AG04450 (cell line): ENCODE results near the gene HIPK2. TPM values are rescaled to one million over a fixed set of nuclear protein-coding genes. Genes with fewer than 3 reads are reported as not detected.

Source experiments
- CTCF ChIA-PET: fragments of 300-600, 350-600 bp; formaldehyde crosslinking; extraction: SDS; loops from one replicate; lab custom pipeline; 2022; ENCODE audit warnings: antibody characterized with exemption, inconsistent platforms; lab: Charles Lee
- POLR2A ChIA-PET: fragments of 350-600 bp; formaldehyde crosslinking; extraction: SDS; loops from one replicate; lab custom pipeline; 2021; ENCODE audit warnings: antibody characterized with exemption, inconsistent platforms; lab: Yijun Ruan, JAX
- DNase-seq: peaks from one replicate; pipeline ENCODE4 v3.0.0-alpha.2; 2011; ENCODE audit warnings: low read depth, low spot score
- H3K27ac ChIP-seq: one replicate; pipeline ENCODE4 v1.5.1; 2012; ENCODE audit warnings: low read depth, low read length, control low read depth
- H3K27me3 ChIP-seq: one replicate; pipeline ENCODE4 v1.6.0; 2012; ENCODE audit warnings: low read length; ENCODE audit not compliant: control insufficient read depth, insufficient read depth
- H3K4me3 ChIP-seq: 2 replicates; pipeline ENCODE4 v1.5.1; 2011; ENCODE audit warnings: mild to moderate bottlenecking, low read depth, low read length, control low read depth
- H3K9me3 ChIP-seq: 2 replicates; pipeline ENCODE4 v1.5.1; 2012; ENCODE audit warnings: low read length; ENCODE audit not compliant: control insufficient read depth, insufficient read depth
- CTCF ChIP-seq: IDR thresholded peaks from 2 replicates; pipeline ENCODE4 v1.5.1; 2011; ENCODE audit warnings: low read depth, low read length, control low read depth, inconsistent platforms
- polyA plus RNA-seq: library from polyadenylated mRNA; depleted of rRNA; stranded (reverse); fragments of >200 nt; gene quantifications from 2 replicates; pipeline ENCODE4 v1.2.3, GENCODE V29; 2011

HIPK2 gene
- polyA plus RNA-seq, 1 experiment = 61.4 TPM

GRCh38 chr7:139658908-139659675, 118.7 kb downstream of the HIPK2 start:
- H3K4me3 ChIP-seq = no peak overlapping the region
- no peak for DNase-seq
- H3K9me3 ChIP-seq = no peaks in the 10 kb centered on the region
- no peaks in the 10 kb centered on the region for H3K27me3 ChIP-seq
- POLR2A ChIA-PET = no interaction called here
- CTCF ChIA-PET = interaction anchor here (0.8 kb wide), 1 partner anchor 14 kb away, joined by 5 read pairs; no protein-coding TSS in a partner anchor
- H3K27ac ChIP-seq = no peak overlapping the region
- TF ChIP-seq CTCF = no peak

- H3K27ac ChIP-seq = no peak overlapping the region
- H3K27me3 ChIP-seq = no peaks in the 10 kb centered on the region
- H3K4me3 ChIP-seq = no peak overlapping the region
- TF ChIP-seq CTCF = no peak
- H3K9me3 ChIP-seq = no peaks in the 10 kb centered on the region
- POLR2A ChIA-PET = no interaction called here
- DNase-seq = no peak
- CTCF ChIA-PET = no interaction called here
Observed at GRCh38 chr7:139658296-139658695, 119.5 kb downstream of the HIPK2 start.

- Histone ChIP-seq H3K9me3 (no peaks in the 10 kb centered on the region), H3K4me3 (no peak overlapping the region), H3K27ac (no peak overlapping the region), H3K27me3 (no peaks in the 10 kb centered on the region)
- CTCF ChIA-PET = interaction anchor here (1.1 kb wide), 1 partner anchor 12 kb away, joined by 5 read pairs; no protein-coding TSS in a partner anchor
- DNase-seq = no peak
- no peak for TF ChIP-seq CTCF
- POLR2A ChIA-PET = no interaction called here
Observed at GRCh38 chr7:139657725-139658124, 120.1 kb downstream of the HIPK2 start.

GRCh38 chr7:139656387-139656786, 121.4 kb downstream of the HIPK2 start:
- ChIA-PET CTCF (interaction anchor here (1.1 to 2.9 kb wide), 2 partner anchors 11 kb away, joined by 5 to 20 read pairs; no protein-coding TSS in a partner anchor), POLR2A (no interaction called here)
- no peak overlapping the region for H3K4me3 ChIP-seq
- no peaks in the 10 kb centered on the region for H3K27me3 ChIP-seq
- H3K27ac ChIP-seq = no peak overlapping the region
- DNase-seq = no peak
- TF ChIP-seq CTCF = no peak
- H3K9me3 ChIP-seq = no peaks in the 10 kb centered on the region

GRCh38 chr7:139655305-139655704, 122.5 kb downstream of the HIPK2 start:
- CTCF ChIA-PET = interaction anchor here (1.2 to 2.9 kb wide), 2 partner anchors 9 to 37 kb away, joined by 4 to 20 read pairs; no protein-coding TSS in a partner anchor

More at GRCh38 chr7:139655305-139655704, 122.5 kb downstream of the HIPK2 start:
- Histone ChIP-seq H3K27me3 (no peaks in the 10 kb centered on the region), H3K4me3 (no peak overlapping the region), H3K9me3 (no peaks in the 10 kb centered on the region), H3K27ac (no peak overlapping the region)
- POLR2A ChIA-PET = no interaction called here
- no peak for TF ChIP-seq CTCF
- no peak for DNase-seq
